Peyer's patch (tissue), 4 donors: ENCODE results near the gene NUP214.

Experiments used
- POLR2A ChIP-seq, 2 donors: fragments of 450-650 bp; IDR thresholded peaks; one replicate each; pipeline ENCODE4 v1.5.1; 2017; ENCODE audit warnings: antibody characterized with exemption in 2 of 2, mild to moderate bottlenecking in 2 of 2, moderate library complexity in 2 of 2
- TF ChIP-seq, protein P1 (sequence below), 6 experiments: fragments of 450-650 bp in 4 of 6; fragments of 200-600 bp in 2 of 6; sonication (generic) in 1 of 6; IDR thresholded peaks; one replicate each; pipeline ENCODE4 v1.5.1; 2017 to 2019; ENCODE audit warnings: antibody characterized with exemption in 6 of 6, mild to moderate bottlenecking in 3 of 6, moderate library complexity in 1 of 6

DNA sequence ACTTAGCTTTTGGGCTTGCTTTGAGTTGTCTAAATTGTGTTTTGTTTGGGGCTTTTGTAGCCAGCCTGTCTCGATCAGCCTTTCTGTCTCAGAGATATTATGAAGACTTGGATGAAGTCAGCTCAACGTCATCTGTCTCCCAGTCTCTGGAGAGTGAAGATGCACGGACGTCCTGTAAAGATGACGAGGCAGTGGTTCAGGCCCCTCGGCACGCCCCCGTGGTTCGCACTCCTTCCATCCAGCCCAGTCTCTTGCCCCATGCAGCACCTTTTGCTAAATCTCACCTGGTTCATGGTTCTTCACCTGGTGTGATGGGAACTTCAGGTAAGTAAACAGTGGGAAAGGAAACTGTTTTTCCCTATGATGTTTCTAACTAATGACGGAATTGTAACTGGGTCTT, 48.6 kb downstream of the NUP214 start:
- TF ChIP-seq, protein P1, sequence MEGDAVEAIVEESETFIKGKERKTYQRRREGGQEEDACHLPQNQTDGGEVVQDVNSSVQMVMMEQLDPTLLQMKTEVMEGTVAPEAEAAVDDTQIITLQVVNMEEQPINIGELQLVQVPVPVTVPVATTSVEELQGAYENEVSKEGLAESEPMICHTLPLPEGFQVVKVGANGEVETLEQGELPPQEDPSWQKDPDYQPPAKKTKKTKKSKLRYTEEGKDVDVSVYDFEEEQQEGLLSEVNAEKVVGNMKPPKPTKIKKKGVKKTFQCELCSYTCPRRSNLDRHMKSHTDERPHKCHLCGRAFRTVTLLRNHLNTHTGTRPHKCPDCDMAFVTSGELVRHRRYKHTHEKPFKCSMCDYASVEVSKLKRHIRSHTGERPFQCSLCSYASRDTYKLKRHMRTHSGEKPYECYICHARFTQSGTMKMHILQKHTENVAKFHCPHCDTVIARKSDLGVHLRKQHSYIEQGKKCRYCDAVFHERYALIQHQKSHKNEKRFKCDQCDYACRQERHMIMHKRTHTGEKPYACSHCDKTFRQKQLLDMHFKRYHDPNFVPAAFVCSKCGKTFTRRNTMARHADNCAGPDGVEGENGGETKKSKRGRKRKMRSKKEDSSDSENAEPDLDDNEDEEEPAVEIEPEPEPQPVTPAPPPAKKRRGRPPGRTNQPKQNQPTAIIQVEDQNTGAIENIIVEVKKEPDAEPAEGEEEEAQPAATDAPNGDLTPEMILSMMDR (IDR thresholded peaks at IDR 0.05) = no peak
- TF ChIP-seq POLR2A (IDR thresholded peaks at IDR 0.05) = no peak
